ENCODE measurements around the gene CACNA1A.

Gene CACNA1A

GRCh38 chr19:13353625-13354024 lies 152.7 kb downstream of the CACNA1A start:
- WGBS, 2 experiments = 95 to 96% methylated on average over 3 of the region's 3 CpGs
- no peaks in the 10 kb centered on the region for H3K27me3 ChIP-seq (ENCODE audit: control insufficient read depth, insufficient read depth, low read length, poor library complexity, severe bottlenecking)
- no peaks in the 10 kb centered on the region for H3K4me1 ChIP-seq (ENCODE audit: control insufficient read depth, insufficient read depth, low read length)
- peaks cover 15% of the 10 kb centered on the region for H3K36me3 ChIP-seq (ENCODE audit: control insufficient read depth, insufficient read depth, low read length)
- H3K9me3 ChIP-seq (ENCODE audit: control insufficient read depth, low read length) = no peaks in the 10 kb centered on the region
- no peak overlapping the region for H3K27ac ChIP-seq (ENCODE audit: insufficient read depth, low read depth, low read length, poor library complexity, severe bottlenecking)
- H3K4me3 ChIP-seq (ENCODE audit: insufficient read depth, low read depth, low read length) = no peak overlapping the region

- WGBS, 2 experiments = 94 to 96% methylated on average over 5 to 6 of the region's 6 CpGs
- Histone ChIP-seq H3K27ac (ENCODE audit: insufficient read depth, low read depth, low read length, poor library complexity, severe bottlenecking) (no peak overlapping the region), H3K27me3 (ENCODE audit: control insufficient read depth, insufficient read depth, low read length, poor library complexity, severe bottlenecking) (no peaks in the 10 kb centered on the region), H3K4me3 (ENCODE audit: insufficient read depth, low read depth, low read length) (no peak overlapping the region), H3K4me1 (ENCODE audit: control insufficient read depth, insufficient read depth, low read length) (no peaks in the 10 kb centered on the region), H3K36me3 (ENCODE audit: control insufficient read depth, insufficient read depth, low read length) (peaks cover 7% of the 10 kb centered on the region), H3K9me3 (ENCODE audit: control insufficient read depth, low read length) (no peaks in the 10 kb centered on the region)
These were observed 155.5 kb downstream of the CACNA1A start for GRCh38 chr19:13350759-13351158.

GRCh38 chr19:13350072-13350471 lies 156.2 kb downstream of the CACNA1A start:
- peaks cover 7% of the 10 kb centered on the region for H3K36me3 ChIP-seq (ENCODE audit: control insufficient read depth, insufficient read depth, low read length)
- 94 to 96% methylated on average over 4 of the region's 4 CpGs for WGBS, 2 experiments
- H3K27ac ChIP-seq (ENCODE audit: insufficient read depth, low read depth, low read length, poor library complexity, severe bottlenecking) = no peak overlapping the region

GRCh38 chr19:13347367-13347766 lies 158.9 kb downstream of the CACNA1A start:
- no peak overlapping the region for H3K4me3 ChIP-seq (ENCODE audit: insufficient read depth, low read depth, low read length)
- H3K9me3 ChIP-seq (ENCODE audit: control insufficient read depth, low read length) = no peaks in the 10 kb centered on the region
- no peak overlapping the region for H3K27ac ChIP-seq (ENCODE audit: insufficient read depth, low read depth, low read length, poor library complexity, severe bottlenecking)
- H3K27me3 ChIP-seq (ENCODE audit: control insufficient read depth, insufficient read depth, low read length, poor library complexity, severe bottlenecking) = no peaks in the 10 kb centered on the region
- H3K4me1 ChIP-seq (ENCODE audit: control insufficient read depth, insufficient read depth, low read length) = no peaks in the 10 kb centered on the region
- WGBS, 2 experiments = 94 to 96% methylated on average over 12 of the region's 12 CpGs
- H3K36me3 ChIP-seq (ENCODE audit: control insufficient read depth, insufficient read depth, low read length) = peaks cover 7% of the 10 kb centered on the region

More at GRCh38 chr19:13350072-13350471, 156.2 kb downstream of the CACNA1A start:
- Histone ChIP-seq H3K4me3 (ENCODE audit: insufficient read depth, low read depth, low read length) (no peak overlapping the region), H3K9me3 (ENCODE audit: control insufficient read depth, low read length) (no peaks in the 10 kb centered on the region), H3K4me1 (ENCODE audit: control insufficient read depth, insufficient read depth, low read length) (no peaks in the 10 kb centered on the region), H3K27me3 (ENCODE audit: control insufficient read depth, insufficient read depth, low read length, poor library complexity, severe bottlenecking) (no peaks in the 10 kb centered on the region)

- no peaks in the 10 kb centered on the region for H3K36me3 ChIP-seq (ENCODE audit: control insufficient read depth, insufficient read depth, low read length)
- no peaks in the 10 kb centered on the region for H3K4me1 ChIP-seq (ENCODE audit: control insufficient read depth, insufficient read depth, low read length)
- H3K27me3 ChIP-seq (ENCODE audit: control insufficient read depth, insufficient read depth, low read length, poor library complexity, severe bottlenecking) = no peaks in the 10 kb centered on the region
- H3K27ac ChIP-seq (ENCODE audit: insufficient read depth, low read depth, low read length, poor library complexity, severe bottlenecking) = no peak overlapping the region
- no peaks in the 10 kb centered on the region for H3K9me3 ChIP-seq (ENCODE audit: control insufficient read depth, low read length)
- 97 to 100% methylated on average over 1 to 2 of the region's 2 CpGs for WGBS, 2 experiments
- no peak overlapping the region for H3K4me3 ChIP-seq (ENCODE audit: insufficient read depth, low read depth, low read length)
These were observed 162.8 kb downstream of the CACNA1A start for GRCh38 chr19:13343514-13343913.

GRCh38 chr19:13342672-13343071 lies 163.6 kb downstream of the CACNA1A start:
- no peaks in the 10 kb centered on the region for H3K27me3 ChIP-seq (ENCODE audit: control insufficient read depth, insufficient read depth, low read length, poor library complexity, severe bottlenecking)
- H3K4me3 ChIP-seq (ENCODE audit: insufficient read depth, low read depth, low read length) = no peak overlapping the region
- H3K36me3 ChIP-seq (ENCODE audit: control insufficient read depth, insufficient read depth, low read length) = no peaks in the 10 kb centered on the region
- H3K27ac ChIP-seq (ENCODE audit: insufficient read depth, low read depth, low read length, poor library complexity, severe bottlenecking) = no peak overlapping the region
- H3K9me3 ChIP-seq (ENCODE audit: control insufficient read depth, low read length) = no peaks in the 10 kb centered on the region
- 63 to 67% methylated on average over 2 of the region's 2 CpGs for WGBS, 2 experiments
- no peaks in the 10 kb centered on the region for H3K4me1 ChIP-seq (ENCODE audit: control insufficient read depth, insufficient read depth, low read length)

- WGBS, 2 experiments = 75 to 76% methylated on average over 13 of the region's 13 CpGs
- peaks cover 7% of the 10 kb centered on the region for H3K36me3 ChIP-seq (ENCODE audit: control insufficient read depth, insufficient read depth, low read length)
- H3K27me3 ChIP-seq (ENCODE audit: control insufficient read depth, insufficient read depth, low read length, poor library complexity, severe bottlenecking) = no peaks in the 10 kb centered on the region
- H3K27ac ChIP-seq (ENCODE audit: insufficient read depth, low read depth, low read length, poor library complexity, severe bottlenecking) = no peak overlapping the region
- H3K9me3 ChIP-seq (ENCODE audit: control insufficient read depth, low read length) = no peaks in the 10 kb centered on the region
- no peaks in the 10 kb centered on the region for H3K4me1 ChIP-seq (ENCODE audit: control insufficient read depth, insufficient read depth, low read length)
- H3K4me3 ChIP-seq (ENCODE audit: insufficient read depth, low read depth, low read length) = no peak overlapping the region
These were observed 166.4 kb downstream of the CACNA1A start for GRCh38 chr19:13339869-13340268.

- Histone ChIP-seq H3K9me3 (ENCODE audit: control insufficient read depth, low read length) (no peaks in the 10 kb centered on the region), H3K4me1 (ENCODE audit: control insufficient read depth, insufficient read depth, low read length) (no peaks in the 10 kb centered on the region), H3K36me3 (ENCODE audit: control insufficient read depth, insufficient read depth, low read length) (peaks cover 7% of the 10 kb centered on the region), H3K27me3 (ENCODE audit: control insufficient read depth, insufficient read depth, low read length, poor library complexity, severe bottlenecking) (no peaks in the 10 kb centered on the region), H3K27ac (ENCODE audit: insufficient read depth, low read depth, low read length, poor library complexity, severe bottlenecking) (no peak overlapping the region), H3K4me3 (ENCODE audit: insufficient read depth, low read depth, low read length) (no peak overlapping the region)
- WGBS, 2 experiments = 70 to 76% methylated on average over 3 of the region's 3 CpGs
These were observed 169.1 kb downstream of the CACNA1A start for GRCh38 chr19:13337181-13337580.

- H3K27me3 ChIP-seq (ENCODE audit: control insufficient read depth, insufficient read depth, low read length, poor library complexity, severe bottlenecking) = no peaks in the 10 kb centered on the region
- no peaks in the 10 kb centered on the region for H3K4me1 ChIP-seq (ENCODE audit: control insufficient read depth, insufficient read depth, low read length)
- 88 to 92% methylated on average over 7 of the region's 7 CpGs for WGBS, 2 experiments
- no peak overlapping the region for H3K4me3 ChIP-seq (ENCODE audit: insufficient read depth, low read depth, low read length)
- no peaks in the 10 kb centered on the region for H3K9me3 ChIP-seq (ENCODE audit: control insufficient read depth, low read length)
- H3K27ac ChIP-seq (ENCODE audit: insufficient read depth, low read depth, low read length, poor library complexity, severe bottlenecking) = no peak overlapping the region
- peaks cover 7% of the 10 kb centered on the region for H3K36me3 ChIP-seq (ENCODE audit: control insufficient read depth, insufficient read depth, low read length)
These were observed 171.3 kb downstream of the CACNA1A start for GRCh38 chr19:13334801-13335481.

- no peak overlapping the region for H3K27ac ChIP-seq (ENCODE audit: insufficient read depth, low read depth, low read length, poor library complexity, severe bottlenecking)
- no peak overlapping the region for H3K4me3 ChIP-seq (ENCODE audit: insufficient read depth, low read depth, low read length)
- no peaks in the 10 kb centered on the region for H3K27me3 ChIP-seq (ENCODE audit: control insufficient read depth, insufficient read depth, low read length, poor library complexity, severe bottlenecking)
- no peaks in the 10 kb centered on the region for H3K9me3 ChIP-seq (ENCODE audit: control insufficient read depth, low read length)
- no peaks in the 10 kb centered on the region for H3K4me1 ChIP-seq (ENCODE audit: control insufficient read depth, insufficient read depth, low read length)
- H3K36me3 ChIP-seq (ENCODE audit: control insufficient read depth, insufficient read depth, low read length) = no peaks in the 10 kb centered on the region
- WGBS, 2 experiments = 88 to 97% methylated on average over 6 of the region's 6 CpGs
These were observed 176.0 kb downstream of the CACNA1A start for GRCh38 chr19:13330285-13330684.
